ENCODE data around the gene HTRA2.

Gene HTRA2

GRCh38 chr2:74493546-74493945, 36.2 kb upstream of the HTRA2 start:
- no peak for TF ChIP-seq CTCF (IDR thresholded peaks at IDR 0.05)
- Histone ChIP-seq H3K79me2 (no peaks in the 10 kb centered on the region), H3K36me3 (ENCODE audit: control insufficient read depth, insufficient read depth, low read length) (no peaks in the 10 kb centered on the region), H3K4me3 (ENCODE audit: low read depth, low read length) (no peak overlapping the region), H3K4me2 (ENCODE audit: low read length) (no peak overlapping the region), H3K4me1 (no peaks in the 10 kb centered on the region), H3K9me3 (ENCODE audit: control insufficient read depth, low read length) (no peaks in the 10 kb centered on the region), H2AFZ (no peak overlapping the region), H3K27me3 (ENCODE audit: control insufficient read depth, insufficient read depth, low read length) (no peaks in the 10 kb centered on the region), H3K9ac (no peak overlapping the region), H3K27ac (no peak overlapping the region)

- H3K27me3 ChIP-seq (ENCODE audit: control insufficient read depth, insufficient read depth, low read length) = no peaks in the 10 kb centered on the region
- no peak overlapping the region for H3K9ac ChIP-seq
- no peak overlapping the region for H3K4me3 ChIP-seq (ENCODE audit: low read depth, low read length)
- no peaks in the 10 kb centered on the region for H3K9me3 ChIP-seq (ENCODE audit: control insufficient read depth, low read length)
- no peaks in the 10 kb centered on the region for H3K79me2 ChIP-seq
- no peak overlapping the region for H2AFZ ChIP-seq
- H3K36me3 ChIP-seq (ENCODE audit: control insufficient read depth, insufficient read depth, low read length) = no peaks in the 10 kb centered on the region
- no peak overlapping the region for H3K27ac ChIP-seq
- no peak for TF ChIP-seq CTCF (IDR thresholded peaks at IDR 0.05)
- peaks cover 10% of the 10 kb centered on the region for H3K4me1 ChIP-seq
- H3K4me2 ChIP-seq (ENCODE audit: low read length) = no peak overlapping the region
These were observed 34.3 kb upstream of the HTRA2 start for GRCh38 chr2:74495440-74495839.

- Histone ChIP-seq H3K27ac (no peak overlapping the region), H3K4me2 (ENCODE audit: low read length) (no peak overlapping the region), H3K36me3 (ENCODE audit: control insufficient read depth, insufficient read depth, low read length) (no peaks in the 10 kb centered on the region), H3K9ac (no peak overlapping the region), H3K4me3 (ENCODE audit: low read depth, low read length) (no peak overlapping the region), H3K79me2 (no peaks in the 10 kb centered on the region), H3K27me3 (ENCODE audit: control insufficient read depth, insufficient read depth, low read length) (no peaks in the 10 kb centered on the region), H2AFZ (no peak overlapping the region), H3K4me1 (peaks cover 10% of the 10 kb centered on the region), H3K9me3 (ENCODE audit: control insufficient read depth, low read length) (no peaks in the 10 kb centered on the region)
- TF ChIP-seq CTCF (IDR thresholded peaks at IDR 0.05) = no peak
These were observed 32.5 kb upstream of the HTRA2 start for GRCh38 chr2:74496997-74497776.

DNA sequence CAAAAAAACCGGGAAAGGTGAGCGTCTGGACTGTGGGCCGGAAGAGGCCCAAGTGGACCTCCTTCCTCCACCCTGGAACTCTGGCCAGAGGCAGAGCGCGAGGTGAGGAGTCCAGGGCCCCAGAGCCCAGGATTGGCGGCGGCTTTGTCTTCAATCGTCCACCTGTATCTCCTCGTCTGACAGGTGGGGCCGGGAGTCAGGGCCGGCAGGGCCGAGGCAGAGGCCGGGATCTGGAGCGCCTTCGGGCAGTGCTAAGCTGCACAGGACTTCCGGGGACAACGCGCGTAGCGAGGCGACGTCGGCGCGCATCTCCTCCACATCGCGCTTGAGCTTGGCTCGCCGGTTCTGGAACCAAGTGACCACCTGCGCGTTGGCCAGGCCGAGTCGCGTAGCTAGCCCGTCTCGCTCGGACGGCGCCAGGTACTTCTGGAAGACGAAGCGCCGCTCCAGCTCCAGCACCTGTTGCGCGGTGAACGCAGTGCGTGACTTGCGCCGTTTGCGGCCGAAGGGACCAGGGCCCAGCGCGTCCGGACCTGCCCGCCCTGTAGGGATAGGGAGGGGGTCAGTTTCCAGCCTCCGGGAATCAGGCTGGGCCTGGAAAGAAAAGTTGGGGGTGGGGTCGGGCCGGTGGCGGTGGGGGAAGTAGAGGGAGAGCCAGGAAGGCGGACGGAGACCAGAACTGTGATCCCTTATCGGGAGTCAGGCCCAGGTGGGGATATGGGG, 31.8 kb upstream of the HTRA2 start:
- no peak for TF ChIP-seq CTCF (IDR thresholded peaks at IDR 0.05)
- Histone ChIP-seq H3K79me2 (no peaks in the 10 kb centered on the region), H3K9ac (no peak overlapping the region), H3K9me3 (ENCODE audit: control insufficient read depth, low read length) (no peaks in the 10 kb centered on the region), H3K36me3 (ENCODE audit: control insufficient read depth, insufficient read depth, low read length) (no peaks in the 10 kb centered on the region), H3K27ac (no peak overlapping the region), H3K27me3 (ENCODE audit: control insufficient read depth, insufficient read depth, low read length) (no peaks in the 10 kb centered on the region), H3K4me1 (peaks cover 10% of the 10 kb centered on the region), H3K4me2 (ENCODE audit: low read length) (peak overlapping the region; percentile 7), H3K4me3 (ENCODE audit: low read depth, low read length) (no peak overlapping the region), H2AFZ (no peak overlapping the region)

Measured in parathyroid adenoma (tissue), 2 donors.